ENCODE measurements around the gene SNAI3. TPM values are rescaled to one million over a fixed set of nuclear protein-coding genes. Genes with fewer than 3 reads are reported as not detected.

Gene SNAI3
- total and polyA plus RNA-seq, 2 experiments from 2014 or later = 2.9 to 3.7 TPM

GRCh38 chr16:88727871-88728270, 41.6 kb upstream of the SNAI3 start:
- no peaks in the 10 kb centered on the region for H3K9me3 ChIP-seq (ENCODE audit: low read depth)
- peak overlapping the region; percentile 43 for H3K27ac ChIP-seq
- peaks cover 6% of the 10 kb centered on the region for H3K36me3 ChIP-seq
- peak in 1 of 2 donors; percentile 65 for DNase-seq (ENCODE audit: low read depth in 1 of 2, low spot score in 1 of 2)
- H3K4me1 ChIP-seq (ENCODE audit: low read depth) = no peaks in the 10 kb centered on the region
- no peaks in the 10 kb centered on the region for H3K27me3 ChIP-seq
- no peak overlapping the region for H3K4me3 ChIP-seq
- TF ChIP-seq CTCF (IDR thresholded peaks at IDR 0.05; ENCODE audit: low read depth, low read length) = no peak

GRCh38 chr16:88726981-88727380, 40.7 kb upstream of the SNAI3 start:
- no peak for TF ChIP-seq CTCF (IDR thresholded peaks at IDR 0.05; ENCODE audit: low read depth, low read length)
- Histone ChIP-seq H3K4me3 (no peak overlapping the region), H3K9me3 (ENCODE audit: low read depth) (no peaks in the 10 kb centered on the region), H3K27me3 (no peaks in the 10 kb centered on the region), H3K27ac (no peak overlapping the region), H3K36me3 (peaks cover 8% of the 10 kb centered on the region), H3K4me1 (ENCODE audit: low read depth) (no peaks in the 10 kb centered on the region)
- DNase-seq (ENCODE audit: low read depth in 1 of 2, low spot score in 1 of 2) = no peak

- Histone ChIP-seq H3K4me1 (ENCODE audit: low read depth) (no peaks in the 10 kb centered on the region), H3K27ac (no peak overlapping the region), H3K9me3 (ENCODE audit: low read depth) (no peaks in the 10 kb centered on the region), H3K36me3 (peaks cover 13% of the 10 kb centered on the region), H3K27me3 (no peaks in the 10 kb centered on the region), H3K4me3 (no peak overlapping the region)
- no peak for DNase-seq (ENCODE audit: low read depth in 1 of 2, low spot score in 1 of 2)
- no peak for TF ChIP-seq CTCF (IDR thresholded peaks at IDR 0.05; ENCODE audit: low read depth, low read length)
Observed at GRCh38 chr16:88726408-88726749, 40.1 kb upstream of the SNAI3 start.

- peaks cover 15% of the 10 kb centered on the region for H3K36me3 ChIP-seq
- no peak for DNase-seq (ENCODE audit: low read depth in 1 of 2, low spot score in 1 of 2)
Observed at GRCh38 chr16:88725609-88726407, 39.5 kb upstream of the SNAI3 start.

GRCh38 chr16:88724855-88725555, 38.7 kb upstream of the SNAI3 start:
- no peak for DNase-seq (ENCODE audit: low read depth in 1 of 2, low spot score in 1 of 2)
- H3K4me1 ChIP-seq (ENCODE audit: low read depth) = no peaks in the 10 kb centered on the region
- H3K9me3 ChIP-seq (ENCODE audit: low read depth) = no peaks in the 10 kb centered on the region
- H3K27ac ChIP-seq = no peak overlapping the region
- peaks cover 16% of the 10 kb centered on the region for H3K36me3 ChIP-seq
- TF ChIP-seq CTCF (IDR thresholded peaks at IDR 0.05; ENCODE audit: low read depth, low read length) = no peak
- H3K27me3 ChIP-seq = no peaks in the 10 kb centered on the region
- no peak overlapping the region for H3K4me3 ChIP-seq

More at GRCh38 chr16:88725609-88726407, 39.5 kb upstream of the SNAI3 start:
- H3K4me3 ChIP-seq = no peak overlapping the region
- H3K4me1 ChIP-seq (ENCODE audit: low read depth) = no peaks in the 10 kb centered on the region
- no peaks in the 10 kb centered on the region for H3K9me3 ChIP-seq (ENCODE audit: low read depth)
- no peak overlapping the region for H3K27ac ChIP-seq
- H3K27me3 ChIP-seq = no peaks in the 10 kb centered on the region
- TF ChIP-seq CTCF (IDR thresholded peaks at IDR 0.05; ENCODE audit: low read depth, low read length) = no peak

Measured in cardiac muscle cell (in vitro differentiated cells and primary cell).